Osteocyte (in vitro differentiated cells): ENCODE data around the gene PI4KA. TPM values are rescaled to one million over a fixed set of nuclear protein-coding genes. Genes with fewer than 3 reads are reported as not detected.
"Not testable (repeated sequence)": the region's sequence is repeated elsewhere in the genome, so short reads cannot be mapped to it uniquely, and the experiment has no call there.

Experiments
- DNase-seq: peaks from one replicate; pipeline ENCODE4 v3.0.0; 2021; ENCODE audit warnings: mixed read lengths; ENCODE audit not compliant: unreplicated experiment; ENCODE audit errors: extremely low spot score
- H3K27ac Mint-ChIP-seq: one replicate; pipeline ENCODE4 v1.8.0; 2021; ENCODE audit warnings: mild to moderate bottlenecking, mixed read lengths; ENCODE audit not compliant: unreplicated experiment
- H3K27me3 Mint-ChIP-seq: one replicate; pipeline ENCODE4 v1.8.0; 2021; ENCODE audit warnings: mixed read lengths; ENCODE audit not compliant: unreplicated experiment
- H3K36me3 Mint-ChIP-seq: one replicate; pipeline ENCODE4 v1.8.0; 2021; ENCODE audit warnings: mixed read lengths; ENCODE audit not compliant: unreplicated experiment
- H3K4me1 Mint-ChIP-seq: one replicate; pipeline ENCODE4 v1.8.0; 2021; ENCODE audit warnings: mixed read lengths; ENCODE audit not compliant: unreplicated experiment
- H3K4me3 Mint-ChIP-seq: one replicate; pipeline ENCODE4 v1.8.0; 2021; ENCODE audit warnings: mild to moderate bottlenecking, moderate library complexity, mixed read lengths; ENCODE audit not compliant: unreplicated experiment
- H3K9me3 Mint-ChIP-seq: one replicate; pipeline ENCODE4 v1.8.0; 2021; ENCODE audit warnings: mixed read lengths; ENCODE audit not compliant: unreplicated experiment
- total RNA-seq: library from RNA; stranded (reverse); gene quantifications from 2 replicates; pipeline ENCODE4 v1.2.1, GENCODE V29; 2021
- TF ChIP-seq, protein P1 (sequence below): fragments of 200-600 bp; sonication (generic); IDR thresholded peaks from 2 replicates; pipeline ENCODE4 v1.5.0; 2021; ENCODE audit warnings: antibody characterized with exemption, mild to moderate bottlenecking, moderate library complexity

The PI4KA gene
- total RNA-seq, 1 donor from 2014 or later: 108 TPM

DNA sequence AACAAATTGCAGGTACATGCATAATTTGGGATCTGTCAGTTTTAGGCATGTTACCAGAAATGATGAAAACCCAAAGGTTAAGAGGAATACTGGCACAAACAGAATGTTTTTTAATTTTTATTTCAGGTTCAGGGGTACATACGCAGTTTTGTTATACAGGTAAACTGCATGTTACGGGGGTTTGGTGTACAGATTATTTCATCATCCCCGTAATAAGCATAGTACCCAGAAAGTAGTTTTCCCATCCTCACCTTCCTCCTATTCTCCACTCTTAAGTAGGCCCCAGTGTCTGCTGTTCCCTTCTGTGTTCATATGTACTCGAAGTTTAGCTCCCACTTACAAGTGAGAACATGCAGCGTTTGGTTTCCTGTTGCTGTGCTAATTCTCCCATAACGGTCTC lies 33.0 kb downstream of the PI4KA start:
- Mint-ChIP-seq H3K27me3 (no peaks in the 10 kb centered on the region), H3K9me3 (no peaks in the 10 kb centered on the region), H3K36me3 (peaks cover 26% of the 10 kb centered on the region), H3K4me3 (no peak overlapping the region), H3K4me1 (no peaks in the 10 kb centered on the region), H3K27ac (no peak overlapping the region)
- no peak for DNase-seq
- TF ChIP-seq, protein P1, sequence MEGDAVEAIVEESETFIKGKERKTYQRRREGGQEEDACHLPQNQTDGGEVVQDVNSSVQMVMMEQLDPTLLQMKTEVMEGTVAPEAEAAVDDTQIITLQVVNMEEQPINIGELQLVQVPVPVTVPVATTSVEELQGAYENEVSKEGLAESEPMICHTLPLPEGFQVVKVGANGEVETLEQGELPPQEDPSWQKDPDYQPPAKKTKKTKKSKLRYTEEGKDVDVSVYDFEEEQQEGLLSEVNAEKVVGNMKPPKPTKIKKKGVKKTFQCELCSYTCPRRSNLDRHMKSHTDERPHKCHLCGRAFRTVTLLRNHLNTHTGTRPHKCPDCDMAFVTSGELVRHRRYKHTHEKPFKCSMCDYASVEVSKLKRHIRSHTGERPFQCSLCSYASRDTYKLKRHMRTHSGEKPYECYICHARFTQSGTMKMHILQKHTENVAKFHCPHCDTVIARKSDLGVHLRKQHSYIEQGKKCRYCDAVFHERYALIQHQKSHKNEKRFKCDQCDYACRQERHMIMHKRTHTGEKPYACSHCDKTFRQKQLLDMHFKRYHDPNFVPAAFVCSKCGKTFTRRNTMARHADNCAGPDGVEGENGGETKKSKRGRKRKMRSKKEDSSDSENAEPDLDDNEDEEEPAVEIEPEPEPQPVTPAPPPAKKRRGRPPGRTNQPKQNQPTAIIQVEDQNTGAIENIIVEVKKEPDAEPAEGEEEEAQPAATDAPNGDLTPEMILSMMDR: no peak

DNA sequence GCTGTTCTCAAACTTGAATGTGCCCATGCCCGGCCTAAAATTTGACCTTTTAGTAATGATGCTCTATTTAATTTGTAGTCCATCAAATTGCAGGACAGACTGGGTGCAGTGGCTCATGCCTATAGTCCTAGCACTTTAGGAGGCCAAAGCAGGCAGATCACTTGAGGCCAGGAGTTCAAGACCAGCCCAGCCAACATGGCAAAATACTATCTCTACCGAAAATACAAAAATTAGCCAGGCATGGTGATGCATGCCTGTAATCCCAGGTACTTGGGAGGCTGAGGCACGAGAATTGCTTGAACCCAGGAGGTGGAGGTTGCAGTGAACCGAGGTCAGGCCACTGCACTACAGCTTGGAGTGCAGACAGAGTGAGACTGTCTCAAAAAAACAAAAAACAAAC lies 33.4 kb downstream of the PI4KA start:
- H3K27me3 Mint-ChIP-seq, H3K4me1 Mint-ChIP-seq, H3K9me3 Mint-ChIP-seq, H3K4me3 Mint-ChIP-seq, H3K27ac Mint-ChIP-seq, DNase-seq: not testable (repeated sequence)
- peaks cover 25% of the 10 kb centered on the region for H3K36me3 Mint-ChIP-seq

DNA sequence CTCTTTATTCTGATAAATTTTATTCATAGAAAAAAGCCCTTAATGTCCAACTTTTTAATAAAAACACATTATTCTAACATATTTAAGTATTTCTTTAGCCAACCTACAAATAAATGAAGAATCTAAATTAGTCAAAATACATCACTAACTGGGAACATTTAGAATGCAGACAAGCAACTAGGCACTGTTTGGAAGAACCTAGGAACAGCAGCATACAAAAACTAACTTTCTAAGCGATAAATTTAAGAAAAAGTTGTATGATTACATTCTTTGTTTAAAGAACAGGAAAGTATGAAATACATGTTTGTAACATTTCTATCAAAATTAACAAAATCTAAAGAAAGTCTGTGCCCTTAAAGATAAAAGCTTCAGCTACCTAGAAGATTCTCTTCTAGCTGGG lies 35.3 kb downstream of the PI4KA start:
- Mint-ChIP-seq H3K36me3 (peaks cover 24% of the 10 kb centered on the region), H3K4me3 (no peak overlapping the region), H3K4me1 (no peaks in the 10 kb centered on the region), H3K27ac (no peak overlapping the region), H3K9me3 (no peaks in the 10 kb centered on the region), H3K27me3 (no peaks in the 10 kb centered on the region)
- TF ChIP-seq, protein P1: no peak
- DNase-seq: no peak

DNA sequence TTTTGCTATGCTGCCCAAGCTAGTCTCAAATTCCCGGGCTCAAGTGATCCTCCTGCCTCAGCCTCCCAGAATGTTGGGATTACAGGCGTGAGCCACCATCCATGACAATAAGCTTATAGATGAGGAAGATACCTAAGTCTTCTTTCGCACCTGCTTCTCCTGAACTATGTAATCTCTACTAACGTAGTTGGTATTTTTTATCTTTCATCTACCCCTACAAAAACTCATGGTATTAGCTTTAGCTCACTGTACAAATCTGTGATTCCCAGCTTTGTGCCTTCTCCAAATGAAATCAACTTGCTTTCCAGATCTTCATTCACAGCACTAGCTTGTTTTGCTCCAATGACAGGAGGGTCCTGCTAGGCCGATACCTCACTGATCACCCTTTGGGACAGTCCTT lies 36.4 kb downstream of the PI4KA start:
- Mint-ChIP-seq H3K27me3 (no peaks in the 10 kb centered on the region), H3K27ac (no peak overlapping the region), H3K4me3 (no peak overlapping the region), H3K36me3 (peaks cover 21% of the 10 kb centered on the region), H3K9me3 (no peaks in the 10 kb centered on the region), H3K4me1 (no peaks in the 10 kb centered on the region)
- DNase-seq: no peak
- TF ChIP-seq, protein P1: no peak

DNA sequence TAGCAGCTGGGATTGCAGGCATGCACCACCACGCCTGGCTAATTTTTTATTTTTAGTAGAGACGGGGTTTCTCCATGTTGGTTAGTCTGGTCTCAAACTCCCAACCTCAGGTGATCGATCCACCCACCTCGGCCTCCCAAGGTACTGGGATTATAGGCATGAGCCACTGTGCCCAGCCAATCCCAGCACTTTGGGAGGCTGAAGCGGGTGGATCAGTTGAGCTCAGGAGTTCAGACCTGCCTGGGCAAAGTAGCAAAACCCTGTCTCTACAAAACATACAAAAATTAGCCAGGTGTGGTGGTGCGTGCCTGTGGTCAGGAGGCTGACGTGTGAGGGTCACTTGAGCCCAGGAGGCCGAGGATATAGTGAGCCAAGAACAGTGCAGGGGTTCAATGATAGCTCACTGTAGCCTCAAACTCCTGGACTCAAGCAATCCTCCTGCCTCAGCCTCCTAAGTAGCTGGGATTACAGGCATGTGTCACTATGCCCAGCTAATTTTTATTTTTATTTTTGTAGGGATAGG lies 36.8 kb downstream of the PI4KA start:
- H3K9me3 Mint-ChIP-seq, DNase-seq, H3K4me3 Mint-ChIP-seq, H3K4me1 Mint-ChIP-seq, H3K27ac Mint-ChIP-seq, H3K27me3 Mint-ChIP-seq: not testable (repeated sequence)
- H3K36me3 Mint-ChIP-seq: peaks cover 25% of the 10 kb centered on the region

DNA sequence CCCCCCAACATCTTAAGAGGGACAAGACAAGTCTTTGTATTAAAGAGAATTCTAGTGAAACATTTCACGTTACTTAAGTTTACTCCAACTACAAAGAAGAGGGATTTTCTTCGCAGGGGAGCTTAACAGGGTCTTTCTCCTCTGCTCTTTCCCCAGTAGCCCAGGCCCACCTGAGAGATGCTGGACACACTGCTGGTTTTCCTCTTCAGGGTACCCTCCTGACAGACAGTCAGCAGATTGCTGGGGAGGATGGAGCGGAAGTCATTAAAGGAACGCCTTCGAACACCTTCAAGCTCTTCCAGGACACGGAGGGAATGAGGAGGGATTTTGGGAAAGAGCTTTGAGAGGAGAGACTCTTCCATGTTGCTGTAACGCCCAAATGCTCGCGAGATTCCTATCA lies 39.1 kb downstream of the PI4KA start:
- Mint-ChIP-seq H3K9me3 (no peaks in the 10 kb centered on the region), H3K27me3 (no peaks in the 10 kb centered on the region), H3K36me3 (peaks cover 30% of the 10 kb centered on the region), H3K4me1 (no peaks in the 10 kb centered on the region), H3K4me3 (no peak overlapping the region), H3K27ac (no peak overlapping the region)
- DNase-seq: no peak
- TF ChIP-seq, protein P1: no peak
